Loucy (cell line): ENCODE data around the gene BRICD5.

ENCODE experiments used
- H2AFZ ChIP-seq: fragments of 200-600 bp; sonication (generic); 2 replicates; pipeline ENCODE4 v1.6.0; 2016; ENCODE audit warnings: antibody characterized with exemption, mild to moderate bottlenecking, low read length, moderate library complexity
- H3F3A ChIP-seq: fragments of 200-600 bp; 2 replicates; pipeline ENCODE4 v1.6.0; 2016; ENCODE audit warnings: antibody characterized with exemption, low read depth, mild to moderate bottlenecking
- H3K27me3 ChIP-seq: fragments of 200-600 bp; sonication (generic); 2 replicates; pipeline ENCODE4 v1.6.1; 2014; ENCODE audit warnings: low read length, mild to moderate bottlenecking; ENCODE audit not compliant: insufficient read depth, poor library complexity, severe bottlenecking
- H3K36me3 ChIP-seq: fragments of 200-600 bp; sonication (generic); 2 replicates; pipeline ENCODE4 v1.6.1; 2016; ENCODE audit warnings: low read length; ENCODE audit not compliant: insufficient read depth
- H3K4me1 ChIP-seq: fragments of 200-600 bp; sonication (generic); 2 replicates; pipeline ENCODE4 v1.5.1; 2014; ENCODE audit warnings: low read length, mild to moderate bottlenecking; ENCODE audit not compliant: insufficient read depth, poor library complexity, severe bottlenecking
- H3K4me2 ChIP-seq: fragments of 200-600 bp; sonication (generic); 2 replicates; pipeline ENCODE4 v1.6.0; 2014; ENCODE audit warnings: antibody characterized with exemption, low read length, low read depth, mild to moderate bottlenecking; ENCODE audit not compliant: poor library complexity, severe bottlenecking
- H3K4me3 ChIP-seq: fragments of 200-600 bp; sonication (generic); 2 replicates; pipeline ENCODE4 v1.5.1; 2014; ENCODE audit warnings: low read length, mild to moderate bottlenecking, mixed read lengths; ENCODE audit not compliant: poor library complexity, severe bottlenecking
- H3K79me2 ChIP-seq: fragments of 200-600 bp; sonication (generic); 2 replicates; pipeline ENCODE4 v1.6.1; 2014; ENCODE audit warnings: low read length; ENCODE audit not compliant: insufficient read depth
- H3K9ac ChIP-seq: fragments of 200-600 bp; sonication (generic); 2 replicates; pipeline ENCODE4 v1.6.0; 2014; ENCODE audit warnings: mild to moderate bottlenecking, low read depth, low read length, moderate library complexity; ENCODE audit not compliant: poor library complexity, severe bottlenecking
- H3K9me2 ChIP-seq: fragments of 200-600 bp; sonication (generic); replicated peaks from 2 replicates; pipeline ENCODE4 v1.6.1; 2016; ENCODE audit warnings: low read depth, low read length, mixed read lengths
- H3K9me3 ChIP-seq: fragments of 200-600 bp; sonication (generic); 2 replicates; pipeline ENCODE4 v1.6.1; 2014; ENCODE audit warnings: mild to moderate bottlenecking, antibody characterized with exemption, low read length, low read depth; ENCODE audit not compliant: insufficient read depth
- H4K20me1 ChIP-seq: fragments of 200-600 bp; sonication (generic); 2 replicates; pipeline ENCODE4 v1.6.0; 2014; ENCODE audit warnings: antibody characterized with exemption, low read length, mild to moderate bottlenecking; ENCODE audit not compliant: insufficient read depth, poor library complexity, severe bottlenecking
- EZH2phosphoT487 ChIP-seq: fragments of 200-600 bp; IDR thresholded peaks from 2 replicates; pipeline ENCODE4 v1.6.1; 2018; ENCODE audit warnings: antibody characterized with exemption, mild to moderate bottlenecking, moderate library complexity, borderline replicate concordance
- TF ChIP-seq, protein P1 (sequence below): fragments of 200-600 bp; sonication (generic); conservative IDR thresholded peaks from 2 replicates; pipeline ENCODE4 v1.5.1; 2014; ENCODE audit warnings: mild to moderate bottlenecking, antibody characterized with exemption, low read length

The BRICD5 gene

DNA sequence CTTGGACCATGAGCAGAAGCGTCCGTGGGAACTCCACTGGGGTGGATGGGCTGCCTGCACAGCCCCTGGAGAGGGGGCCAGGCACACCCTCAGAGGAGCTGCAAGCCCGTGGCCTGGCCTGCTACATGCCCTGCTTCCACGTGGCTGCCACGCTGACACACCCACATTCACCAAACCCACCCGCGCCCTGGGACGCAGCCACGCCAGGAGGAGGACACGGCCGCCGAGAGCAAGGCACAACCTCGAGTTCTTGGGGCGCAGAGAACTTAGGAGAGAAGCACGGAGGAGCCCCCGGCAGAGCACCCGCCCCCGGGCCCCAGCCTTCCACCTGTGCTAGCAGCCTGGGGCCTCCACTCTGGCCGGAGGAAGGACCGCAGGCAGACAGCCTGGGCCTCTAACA is 33.1 kb downstream of the BRICD5 start:
- Histone ChIP-seq H3K9me3 (no peaks in the 10 kb centered on the region), H3K36me3 (no peaks in the 10 kb centered on the region; the same call in 1 of the 2 replicates), H3K4me1 (no peaks in the 10 kb centered on the region), H3K9me2 (no peaks in the 10 kb centered on the region), H4K20me1 (no peaks in the 10 kb centered on the region), H3F3A (no peaks in the 10 kb centered on the region), H3K9ac (no peak overlapping the region), H3K79me2 (no peaks in the 10 kb centered on the region), H3K4me2 (no peak overlapping the region), H2AFZ (no peak overlapping the region), H3K4me3 (no peak overlapping the region), H3K27me3 (no peaks in the 10 kb centered on the region)
- TF ChIP-seq EZH2phosphoT487: no peak
- TF ChIP-seq, protein P1, sequence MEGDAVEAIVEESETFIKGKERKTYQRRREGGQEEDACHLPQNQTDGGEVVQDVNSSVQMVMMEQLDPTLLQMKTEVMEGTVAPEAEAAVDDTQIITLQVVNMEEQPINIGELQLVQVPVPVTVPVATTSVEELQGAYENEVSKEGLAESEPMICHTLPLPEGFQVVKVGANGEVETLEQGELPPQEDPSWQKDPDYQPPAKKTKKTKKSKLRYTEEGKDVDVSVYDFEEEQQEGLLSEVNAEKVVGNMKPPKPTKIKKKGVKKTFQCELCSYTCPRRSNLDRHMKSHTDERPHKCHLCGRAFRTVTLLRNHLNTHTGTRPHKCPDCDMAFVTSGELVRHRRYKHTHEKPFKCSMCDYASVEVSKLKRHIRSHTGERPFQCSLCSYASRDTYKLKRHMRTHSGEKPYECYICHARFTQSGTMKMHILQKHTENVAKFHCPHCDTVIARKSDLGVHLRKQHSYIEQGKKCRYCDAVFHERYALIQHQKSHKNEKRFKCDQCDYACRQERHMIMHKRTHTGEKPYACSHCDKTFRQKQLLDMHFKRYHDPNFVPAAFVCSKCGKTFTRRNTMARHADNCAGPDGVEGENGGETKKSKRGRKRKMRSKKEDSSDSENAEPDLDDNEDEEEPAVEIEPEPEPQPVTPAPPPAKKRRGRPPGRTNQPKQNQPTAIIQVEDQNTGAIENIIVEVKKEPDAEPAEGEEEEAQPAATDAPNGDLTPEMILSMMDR: no peak

DNA sequence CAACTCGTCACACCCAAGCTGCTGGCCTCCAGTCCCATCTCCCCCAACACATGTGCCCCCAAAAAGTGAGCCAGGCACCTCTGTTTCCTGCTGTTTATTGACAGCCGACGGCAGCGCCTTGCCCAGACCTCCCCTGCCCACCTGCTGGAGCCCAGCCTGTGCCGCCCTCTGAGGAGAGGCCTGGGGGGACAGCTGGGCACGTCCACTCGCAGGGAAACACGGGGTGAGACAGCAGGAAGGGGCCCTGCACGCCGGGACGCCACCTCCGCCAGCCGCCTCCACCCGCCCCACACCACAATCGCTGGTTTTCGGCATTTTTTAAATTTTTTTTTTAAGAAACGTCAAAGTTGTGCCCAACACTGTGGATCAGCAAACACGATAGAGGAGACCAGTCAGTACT is 33.6 kb downstream of the BRICD5 start:
- no peaks in the 10 kb centered on the region for H3K4me1 ChIP-seq
- H3K9ac ChIP-seq: no peak overlapping the region
- no peaks in the 10 kb centered on the region for H4K20me1 ChIP-seq
- no peaks in the 10 kb centered on the region for H3K79me2 ChIP-seq
- no peaks in the 10 kb centered on the region for H3K9me2 ChIP-seq
- H2AFZ ChIP-seq: no peak overlapping the region
- H3K27me3 ChIP-seq: no peaks in the 10 kb centered on the region
- no peak overlapping the region for H3K4me2 ChIP-seq
- TF ChIP-seq, protein P1: no peak
- TF ChIP-seq EZH2phosphoT487: no peak
- H3K9me3 ChIP-seq: no peaks in the 10 kb centered on the region
- no peak overlapping the region for H3K4me3 ChIP-seq
- no peaks in the 10 kb centered on the region; the same call in 1 of the 2 replicates for H3K36me3 ChIP-seq
- no peaks in the 10 kb centered on the region for H3F3A ChIP-seq

DNA sequence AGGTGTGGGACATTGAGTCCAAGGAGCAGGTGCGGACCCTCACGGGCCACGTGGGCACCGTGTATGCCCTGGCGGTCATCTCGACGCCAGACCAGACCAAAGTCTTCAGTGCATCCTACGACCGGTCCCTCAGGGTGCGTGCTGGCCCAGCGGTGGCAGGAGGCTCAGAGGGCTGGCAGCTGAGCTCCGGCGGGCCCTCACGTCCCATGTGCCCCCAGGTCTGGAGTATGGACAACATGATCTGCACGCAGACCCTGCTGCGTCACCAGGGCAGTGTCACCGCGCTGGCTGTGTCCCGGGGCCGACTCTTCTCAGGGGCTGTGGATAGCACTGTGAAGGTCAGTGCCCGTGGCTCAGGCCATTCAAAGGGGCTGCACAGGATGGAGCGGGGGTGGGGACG is 34.6 kb downstream of the BRICD5 start:
- Histone ChIP-seq H3K4me2 (no peak overlapping the region), H4K20me1 (no peaks in the 10 kb centered on the region), H3K9me3 (no peaks in the 10 kb centered on the region), H3K27me3 (no peaks in the 10 kb centered on the region), H3K79me2 (no peaks in the 10 kb centered on the region), H3K36me3 (no peaks in the 10 kb centered on the region; the same call in 1 of the 2 replicates), H3K4me1 (no peaks in the 10 kb centered on the region), H2AFZ (no peak overlapping the region), H3K4me3 (no peak overlapping the region), H3K9ac (no peak overlapping the region), H3F3A (no peaks in the 10 kb centered on the region), H3K9me2 (no peaks in the 10 kb centered on the region)
- TF ChIP-seq, protein P1: no peak
- TF ChIP-seq EZH2phosphoT487: no peak
